Omental fat pad (tissue), 4 donors: ENCODE results near the gene IFIH1. TPM values are rescaled to one million over a fixed set of nuclear protein-coding genes. Genes with fewer than 3 reads are reported as not detected.

Source experiments
- ATAC-seq: fragments of 150-250 bp; one replicate; pipeline ENCODE4 v1.9.1; 2016; ENCODE audit warnings: mild to moderate bottlenecking, moderate library complexity; ENCODE audit not compliant: low FRiP score
- DNase-seq: peaks from one replicate; pipeline ENCODE4 v3.0.0-alpha.2; 2019; ENCODE audit warnings: low spot score
- total RNA-seq, 4 donors: library from RNA; depleted of rRNA; stranded (reverse); fragments of >200 nt; gene quantifications; one replicate each; pipeline ENCODE4 v1.1.0, GENCODE V29; 2016
- TF ChIP-seq, protein P1 (sequence below), 3 donors: fragments of 450-650 bp; IDR thresholded peaks; one replicate each; pipeline ENCODE4 v1.5.1; 2016 to 2017; ENCODE audit warnings: antibody characterized with exemption in 3 of 3, mild to moderate bottlenecking in 3 of 3, moderate library complexity in 2 of 3

The IFIH1 gene
- total RNA-seq, 4 donors from 2014 or later: 7.5 to 36.9 (median 11.4) TPM

- DNase-seq (no peak), ATAC-seq (no peak)
- TF ChIP-seq, protein P1, sequence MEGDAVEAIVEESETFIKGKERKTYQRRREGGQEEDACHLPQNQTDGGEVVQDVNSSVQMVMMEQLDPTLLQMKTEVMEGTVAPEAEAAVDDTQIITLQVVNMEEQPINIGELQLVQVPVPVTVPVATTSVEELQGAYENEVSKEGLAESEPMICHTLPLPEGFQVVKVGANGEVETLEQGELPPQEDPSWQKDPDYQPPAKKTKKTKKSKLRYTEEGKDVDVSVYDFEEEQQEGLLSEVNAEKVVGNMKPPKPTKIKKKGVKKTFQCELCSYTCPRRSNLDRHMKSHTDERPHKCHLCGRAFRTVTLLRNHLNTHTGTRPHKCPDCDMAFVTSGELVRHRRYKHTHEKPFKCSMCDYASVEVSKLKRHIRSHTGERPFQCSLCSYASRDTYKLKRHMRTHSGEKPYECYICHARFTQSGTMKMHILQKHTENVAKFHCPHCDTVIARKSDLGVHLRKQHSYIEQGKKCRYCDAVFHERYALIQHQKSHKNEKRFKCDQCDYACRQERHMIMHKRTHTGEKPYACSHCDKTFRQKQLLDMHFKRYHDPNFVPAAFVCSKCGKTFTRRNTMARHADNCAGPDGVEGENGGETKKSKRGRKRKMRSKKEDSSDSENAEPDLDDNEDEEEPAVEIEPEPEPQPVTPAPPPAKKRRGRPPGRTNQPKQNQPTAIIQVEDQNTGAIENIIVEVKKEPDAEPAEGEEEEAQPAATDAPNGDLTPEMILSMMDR (IDR thresholded peaks at IDR 0.05): no peak
Measured at GRCh38 chr2:162230761-162231160, 87.7 kb downstream of the IFIH1 start.

DNA sequence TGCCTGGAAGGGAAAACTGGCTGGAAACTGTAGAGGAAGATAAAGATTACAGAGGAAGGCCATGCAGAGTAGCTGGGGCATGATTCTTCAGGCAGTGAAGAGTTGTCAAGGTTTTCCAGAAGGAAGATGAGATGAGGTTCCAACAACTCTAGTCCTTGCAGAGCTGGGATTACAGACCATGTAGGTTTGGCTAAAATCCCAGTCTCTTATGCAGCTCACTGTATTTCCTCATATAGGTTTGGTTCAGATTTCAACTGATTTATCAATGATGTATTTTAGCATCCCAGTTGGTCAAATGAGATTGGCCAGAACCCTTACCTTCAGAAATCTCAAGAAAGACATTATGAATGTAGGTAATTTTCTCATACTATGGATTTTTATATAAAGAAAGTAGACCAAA is 91.6 kb downstream of the IFIH1 start:
- TF ChIP-seq, protein P1 (IDR thresholded peaks at IDR 0.05): no peak
- DNase-seq (no peak), ATAC-seq (no peak)

GRCh38 chr2:162221064-162221463 is 97.4 kb downstream of the IFIH1 start:
- DNase-seq (peak; percentile 69), ATAC-seq (peak; percentile 54)
- TF ChIP-seq, protein P1 (IDR thresholded peaks at IDR 0.05): peak in 1 of 3 donors; percentile 68

DNA sequence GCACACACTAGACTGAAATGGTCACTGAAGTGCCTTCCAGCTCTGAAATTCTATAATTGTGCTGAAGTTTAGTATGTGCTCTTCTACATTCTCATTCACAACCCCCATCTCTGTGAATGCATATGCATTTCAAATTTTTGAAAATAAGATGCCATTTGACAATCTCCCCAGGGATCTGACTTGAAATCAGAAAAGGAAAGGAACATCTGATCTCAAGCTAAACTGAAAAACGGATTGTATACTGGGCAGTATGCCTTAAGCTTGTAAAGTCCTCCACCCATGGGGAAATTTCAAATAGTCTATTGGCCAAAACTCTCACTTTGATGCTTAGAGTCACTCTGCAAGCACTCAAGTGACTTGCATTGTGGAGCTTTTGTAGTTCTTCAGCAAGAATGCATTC is 98.1 kb downstream of the IFIH1 start:
- TF ChIP-seq, protein P1 (IDR thresholded peaks at IDR 0.05): no peak
- no peak for ATAC-seq
- DNase-seq: no peak

GRCh38 chr2:162219426-162219825 is 99.1 kb downstream of the IFIH1 start:
- DNase-seq (no peak), ATAC-seq (no peak)
- TF ChIP-seq, protein P1 (IDR thresholded peaks at IDR 0.05): no peak

- TF ChIP-seq, protein P1 (IDR thresholded peaks at IDR 0.05): no peak
- no peak for ATAC-seq
- no peak for DNase-seq
Measured at GRCh38 chr2:162217598-162217997, 100.9 kb downstream of the IFIH1 start.

Other genes with a start within 250 kb of the IFIH1 start
- gene DPP4, start 244.5 kb downstream of the IFIH1 start, total RNA-seq: 100 to 1,000 TPM in 1 of 4 donors, 10 to 100 TPM in 3; 11.7 to 105 (median 21.0) TPM
- gene GCG, start 166.4 kb downstream of the IFIH1 start, total RNA-seq: not detected
- 10 to 100 TPM in 2 of 4 donors, 1 to 10 TPM in 2; 2.8 to 20.5 (median 9.1) TPM for gene FAP, start 75.2 kb downstream of the IFIH1 start, total RNA-seq
- gene GCA, start 25.4 kb upstream of the IFIH1 start, total RNA-seq: 10 to 100 TPM; 32.4 to 55.6 (median 46.7) TPM